Heart right ventricle (tissue), 16 donors: ENCODE results near the gene EFCAB8. TPM values are rescaled to one million over a fixed set of nuclear protein-coding genes. Genes with fewer than 3 reads are reported as not detected.

Source experiments
- ATAC-seq, 8 donors: fragments of 200-7000 bp; cut with Tn5 transposase; one replicate each; pipeline ENCODE4 v1.9.1; 2020; ENCODE audit warnings: mild to moderate bottlenecking in 8 of 8, moderate library complexity in 8 of 8, moderate number of reproducible peaks in 1 of 8
- DNase-seq, 2 donors: peaks; one replicate each; pipeline ENCODE4 v3.0.0-alpha.2; 2020
- H3K27ac ChIP-seq, 10 donors: fragments of 200-600 bp; sonication (generic) in 2 of 10; one replicate each; pipeline versions ENCODE4 v1.5.0 to v1.8.0; 2020 to 2022; ENCODE audit warnings: mild to moderate bottlenecking in 3 of 10
- H3K27me3 ChIP-seq, 7 donors: fragments of 200-600 bp; one replicate each; pipeline ENCODE4 v1.8.0; 2021 to 2022; ENCODE audit warnings: mild to moderate bottlenecking in 2 of 7
- H3K36me3 ChIP-seq, 9 donors: fragments of 200-600 bp; sonication (generic) in 1 of 9; one replicate each; pipeline versions ENCODE4 v1.5.0 to v1.8.0; 2020 to 2022; ENCODE audit warnings: mild to moderate bottlenecking in 2 of 9
- H3K4me1 ChIP-seq, 9 donors: fragments of 200-600 bp; sonication (generic) in 1 of 9; one replicate each; pipeline versions ENCODE4 v1.5.0 to v1.8.0; 2020 to 2022; ENCODE audit warnings: mild to moderate bottlenecking in 4 of 9
- H3K4me3 ChIP-seq, 10 donors: fragments of 200-600 bp; sonication (generic) in 2 of 10; one replicate each; pipeline versions ENCODE4 v1.5.0 to v1.8.0; 2020 to 2022; ENCODE audit warnings: mild to moderate bottlenecking in 7 of 10, moderate library complexity in 2 of 10
- H3K9me3 ChIP-seq, 11 donors: fragments of 200-600 bp in 10 of 11; sonication (generic) in 2 of 11; one replicate each; pipeline versions ENCODE4 v1.5.0 to v1.8.0; 2013 to 2022; ENCODE audit warnings: mild to moderate bottlenecking in 2 of 11, control low read depth in 1 of 11, moderate library complexity in 1 of 11
- WGBS, 2 donors: extraction: QIAGEN DNeasy Blood & Tissue Kit; methylation state at CpG; one replicate each; pipeline ENCODE4 v1.1.7; 2013; ENCODE audit warnings: inconsistent platforms in 1 of 2; 5-methylcytosine and 5-hydroxymethylcytosine counted together
- intact Hi-C, 10 donors: fragments of 100-400 bp; cut with DNase I; formaldehyde crosslinking; loops; one replicate each; pipeline versions ENCODE4 v1.11.1 to v1.14.2; 2022
- polyA plus RNA-seq, 2 donors: library from polyadenylated mRNA; stranded (reverse); fragments of 200-250 nt; gene quantifications; one replicate each; pipeline ENCODE4 v1.2.3, GENCODE V29; 2013
- total RNA-seq, 10 donors: library from RNA; stranded (reverse); fragmentation: NEBNext Ultra II Directional in 3 of 10; extraction: Animal tissue kit (Norgen Biotek cat#: 25700) in 3 of 10; gene quantifications; one replicate each; pipeline versions ENCODE4 v1.2.1 to v1.2.4, GENCODE V29; 2021 to 2023
- TF ChIP-seq, protein P1 (sequence below), 9 donors: fragments of 200-600 bp; sonication (generic) in 2 of 9; IDR thresholded peaks; one replicate each; pipeline versions ENCODE4 v1.5.0 to v1.8.0; 2021 to 2022; ENCODE audit warnings: antibody characterized with exemption in 9 of 9, mild to moderate bottlenecking in 5 of 9, moderate library complexity in 1 of 9
- donor health status: Arrhythmogenic right ventricular cardiomyopathy.
- donor health status: ischemic (EF 13 %, LVEDD 7.1; RV severe dilation, severe dysfunction).
- donor health status: healthy with polysubstance abuse.
- donor health status: DM: no; HTN: yes; CAD: no.
- donor health status: DM: no; HTN: no; CAD: no.
- donor health status: ischemic (EF 25% LVEDD 6.9; RV normal size, moderate dysfunction).
- donor health status: ischemic (EF 25% LVEDD 5.7; RV mildly dilated, moderate dysfunction).
- donor health status: healthy.
- donor health status: DM: yes; HTN: yes; CAD: no.
- donor health status: Ischemic cardiomyopathy.
- donor health status: ischemic (EF 35%, LVEDD 5.7; RV mildly dilated, moderate dysfunction).
- donor health status: nonischemic (EF 11% LVEDD 7.7; RV severe dilation, severe dysfunction).
- donor health status: DM: yes; HTN: yes; CAD: no.
- donor health status: PGD.
- donor health status: ischemic (EF 29% LVEDD 5.4; RV normal size, mild dysfunction).
- donor health status: nonischemic (EF 23%, LVEDD 6.1; RV moderate dilation, normal function).

EFCAB8 gene
- total and polyA plus RNA-seq, 12 donors, result 0.15 to 0.58 TPM; not detected in 10

DNA sequence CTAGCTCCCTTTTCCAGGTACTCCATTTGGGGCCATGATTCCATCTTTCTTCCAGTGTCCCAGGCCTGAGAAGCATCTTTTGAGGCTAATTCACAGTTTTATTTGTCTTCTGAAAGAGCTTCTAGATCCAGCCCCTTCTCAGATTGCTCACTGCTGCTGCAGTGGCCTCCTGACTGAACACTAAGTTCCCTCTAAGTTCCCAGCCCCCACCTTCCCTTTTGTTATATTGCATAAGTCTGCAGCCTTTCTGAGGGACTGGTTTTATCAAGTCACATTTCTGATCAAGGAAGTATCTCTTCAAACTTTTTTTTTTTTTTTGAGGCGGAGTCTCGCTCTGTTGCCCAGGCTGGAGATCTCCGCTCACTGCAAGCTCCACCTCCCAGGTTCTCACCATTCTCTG, 28.3 kb upstream of the EFCAB8 start:
- ATAC-seq (peak in 6 of 8 donors; percentile 45 to 83 (median 61)), DNase-seq (peak in 1 of 2 donors; percentile 23)
- Histone ChIP-seq H3K27me3 (no peaks in the 10 kb centered on the region), H3K9me3 (no peaks in the 10 kb centered on the region), H3K4me3 (no peak overlapping the region), H3K27ac (peak overlapping the region in 2 of 10 donors; percentile 21 to 61), H3K36me3 (peaks cover 0 to 84% (median 22%) of the 10 kb centered on the region in 9 donors), H3K4me1 (peaks cover 3 to 42% (median 23%) of the 10 kb centered on the region in 9 donors)
- TF ChIP-seq, protein P1, sequence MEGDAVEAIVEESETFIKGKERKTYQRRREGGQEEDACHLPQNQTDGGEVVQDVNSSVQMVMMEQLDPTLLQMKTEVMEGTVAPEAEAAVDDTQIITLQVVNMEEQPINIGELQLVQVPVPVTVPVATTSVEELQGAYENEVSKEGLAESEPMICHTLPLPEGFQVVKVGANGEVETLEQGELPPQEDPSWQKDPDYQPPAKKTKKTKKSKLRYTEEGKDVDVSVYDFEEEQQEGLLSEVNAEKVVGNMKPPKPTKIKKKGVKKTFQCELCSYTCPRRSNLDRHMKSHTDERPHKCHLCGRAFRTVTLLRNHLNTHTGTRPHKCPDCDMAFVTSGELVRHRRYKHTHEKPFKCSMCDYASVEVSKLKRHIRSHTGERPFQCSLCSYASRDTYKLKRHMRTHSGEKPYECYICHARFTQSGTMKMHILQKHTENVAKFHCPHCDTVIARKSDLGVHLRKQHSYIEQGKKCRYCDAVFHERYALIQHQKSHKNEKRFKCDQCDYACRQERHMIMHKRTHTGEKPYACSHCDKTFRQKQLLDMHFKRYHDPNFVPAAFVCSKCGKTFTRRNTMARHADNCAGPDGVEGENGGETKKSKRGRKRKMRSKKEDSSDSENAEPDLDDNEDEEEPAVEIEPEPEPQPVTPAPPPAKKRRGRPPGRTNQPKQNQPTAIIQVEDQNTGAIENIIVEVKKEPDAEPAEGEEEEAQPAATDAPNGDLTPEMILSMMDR (IDR thresholded peaks at IDR 0.05), result no peak
- 92 to 100% methylated on average over 3 of the region's 3 CpGs for WGBS, 2 donors
- intact Hi-C loops, result no loop called here

DNA sequence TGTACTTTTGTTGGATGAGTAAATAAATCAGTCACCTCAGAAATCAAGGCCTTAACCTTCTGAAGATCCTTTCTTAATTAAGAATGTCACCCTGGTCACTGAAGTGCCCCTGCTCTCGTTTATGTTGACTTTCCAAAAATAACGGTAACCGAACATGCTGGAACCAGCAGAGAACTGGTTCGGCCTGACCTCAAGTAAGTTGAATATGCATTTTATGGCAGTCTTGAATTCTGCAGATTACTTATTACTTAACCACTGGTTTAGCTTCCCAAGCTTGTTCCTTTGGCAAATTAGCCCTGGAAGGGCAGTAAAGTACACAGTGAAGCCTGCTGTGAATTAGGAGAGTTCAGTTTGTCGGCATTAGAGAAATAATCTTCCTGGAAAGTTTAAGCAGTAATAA, 26.7 kb upstream of the EFCAB8 start:
- intact Hi-C loops, result no loop called here

DNA sequence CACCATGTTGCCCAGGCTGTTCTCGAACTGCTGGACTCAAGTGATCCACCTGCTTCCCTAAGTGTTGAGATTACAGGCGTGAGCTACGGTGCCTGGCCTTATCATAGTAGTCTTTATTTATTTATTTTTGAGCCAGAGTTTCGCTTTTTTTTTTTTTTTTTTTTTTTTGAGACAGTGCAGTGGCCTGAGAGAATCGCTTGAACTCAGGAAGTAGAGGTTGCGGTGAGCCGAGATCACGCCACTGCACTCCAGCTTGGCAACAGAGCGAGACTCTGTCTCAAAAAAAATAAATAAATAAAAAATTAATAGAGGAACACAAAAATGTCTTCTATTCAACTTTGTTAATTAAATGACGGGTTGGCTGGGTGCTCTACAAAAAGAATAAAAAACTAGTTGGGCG, 26.1 kb upstream of the EFCAB8 start:
- TF ChIP-seq, protein P1 (IDR thresholded peaks at IDR 0.05), result no peak
- H3K27ac ChIP-seq, result no peak overlapping the region
- ATAC-seq, result peak in 1 of 8 donors; percentile 21
- H3K9me3 ChIP-seq, result no peaks in the 10 kb centered on the region
- peaks cover 0 to 84% (median 23%) of the 10 kb centered on the region in 9 donors for H3K36me3 ChIP-seq
- no peak overlapping the region for H3K4me3 ChIP-seq
- intact Hi-C loops, result no loop called here
- peaks cover 3 to 37% (median 23%) of the 10 kb centered on the region in 9 donors for H3K4me1 ChIP-seq
- DNase-seq, result no peak
- 77 to 83% methylated on average over 11 of the region's 11 CpGs for WGBS, 2 donors
- H3K27me3 ChIP-seq, result no peaks in the 10 kb centered on the region

More for the DNA sequence above, 26.7 kb upstream of the EFCAB8 start:
- DNase-seq (no peak), ATAC-seq (no peak)
- TF ChIP-seq, protein P1 (IDR thresholded peaks at IDR 0.05), result no peak
- no peaks in the 10 kb centered on the region for H3K27me3 ChIP-seq
- no peak overlapping the region for H3K27ac ChIP-seq
- WGBS, 2 donors, result 64 to 79% methylated on average over 5 of the region's 5 CpGs
- H3K4me1 ChIP-seq, result peaks cover 3 to 42% (median 23%) of the 10 kb centered on the region in 9 donors
- no peak overlapping the region for H3K4me3 ChIP-seq
- H3K36me3 ChIP-seq, result peaks cover 0 to 84% (median 16%) of the 10 kb centered on the region in 9 donors
- H3K9me3 ChIP-seq, result no peaks in the 10 kb centered on the region

DNA sequence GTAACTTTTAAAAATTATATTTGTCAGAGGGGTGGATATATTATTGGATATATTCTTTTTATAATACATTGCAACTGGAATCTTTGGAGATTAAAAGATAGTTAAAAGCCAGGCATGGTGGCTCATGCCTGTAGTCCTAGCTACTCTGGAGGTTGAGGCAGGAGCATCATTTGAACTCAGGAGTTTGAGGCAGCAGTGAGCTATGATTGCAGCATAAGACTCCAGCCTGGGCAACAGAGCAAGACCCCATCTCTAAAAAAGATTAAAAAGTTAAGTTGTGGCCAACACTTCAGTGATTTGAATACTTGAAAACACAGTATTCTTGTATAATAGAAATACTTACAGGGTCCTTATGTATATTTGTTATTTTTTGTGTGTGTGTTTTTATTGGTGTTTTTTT, 23.8 kb upstream of the EFCAB8 start:
- no peak overlapping the region for H3K27ac ChIP-seq
- peaks cover 0 to 84% (median 34%) of the 10 kb centered on the region in 9 donors for H3K36me3 ChIP-seq
- no peaks in the 10 kb centered on the region for H3K27me3 ChIP-seq
- no peak for ATAC-seq
- intact Hi-C loops, result no loop called here
- peaks cover 0 to 15% (median 10%) of the 10 kb centered on the region in 9 donors for H3K4me1 ChIP-seq
- no peaks in the 10 kb centered on the region for H3K9me3 ChIP-seq
- no peak overlapping the region for H3K4me3 ChIP-seq
- DNase-seq, result no peak
- TF ChIP-seq, protein P1 (IDR thresholded peaks at IDR 0.05), result no peak
